SH-SY5Y (cell line): ENCODE measurements around the gene TLL1.

ENCODE experiments used
- GATA2 ChIP-seq: IDR thresholded peaks from 2 replicates; pipeline ENCODE4 v1.6.1; 2011; ENCODE audit warnings: mild to moderate bottlenecking, low read depth, low read length
- GATA3 ChIP-seq: IDR thresholded peaks from 2 replicates; pipeline ENCODE4 v1.6.1; 2011; ENCODE audit warnings: low read depth, mild to moderate bottlenecking, low read length, moderate library complexity

DNA sequence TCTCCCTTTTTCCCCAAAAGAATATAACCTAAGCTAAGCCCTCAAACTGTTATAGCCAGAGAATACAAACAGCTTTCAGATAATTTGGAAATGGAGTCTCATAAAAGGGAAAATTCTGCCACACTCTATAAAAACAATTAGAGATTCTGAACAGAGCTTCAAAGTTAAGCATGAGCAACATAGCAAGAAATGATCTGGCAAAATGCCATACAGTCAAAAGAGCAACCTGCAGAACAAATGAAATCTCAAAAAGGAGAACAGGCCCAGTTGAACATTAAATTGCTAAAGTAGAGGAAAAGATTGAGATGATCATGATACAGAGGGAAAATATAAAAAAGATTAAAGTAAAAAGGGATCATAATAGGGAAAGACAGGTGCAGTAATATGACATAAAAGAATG lies 250.5 kb downstream of the TLL1 start:
- TF ChIP-seq GATA3 (no peak), GATA2 (no peak)
